H1 (cell line): ENCODE measurements around the gene PPP2R2C. TPM values are rescaled to one million over a fixed set of nuclear protein-coding genes. Genes with fewer than 3 reads are reported as not detected.

Experiments used
- CTCF ChIA-PET: fragments of 300-600 bp; sonication (Branson Sonifier 250); formaldehyde crosslinking; loops from one replicate; lab custom pipeline; 2021; ENCODE audit not compliant: partially characterized antibody; lab: Charles Lee
- POLR2A ChIA-PET: fragments of 300-600 bp; sonication (Branson Sonifier 250); formaldehyde crosslinking; loops from one replicate; lab custom pipeline; 2021; ENCODE audit warnings: inconsistent platforms; ENCODE audit not compliant: partially characterized antibody; lab: Charles Lee
- DNase-seq, 2 experiments: peaks; one replicate each; pipeline versions ENCODE4 v3.0.0 to v3.0.0-alpha.2; 2010 to 2022; ENCODE audit warnings: low spot score in 2 of 2, low read depth in 1 of 2, mixed read lengths in 1 of 2
- FAIRE-seq: peaks from 2 replicates; lab custom pipeline; 2011; peaks lifted over from hg19 to GRCh38; lab: Jason Lieb, UNC
- H2AFZ ChIP-seq: 2 replicates; pipeline ENCODE4 v1.8.1; 2012; ENCODE audit warnings: low read length, inconsistent platforms
- H2AK5ac ChIP-seq: 2 replicates; pipeline ENCODE4 v1.6.1; 2013; ENCODE audit warnings: low read depth, low read length
- H2BK120ac ChIP-seq: replicated peaks from 2 replicates; pipeline ENCODE3; 2013; ENCODE audit warnings: low read depth, low read length, inconsistent platforms
- H2BK12ac ChIP-seq: 2 replicates; pipeline ENCODE4 v1.6.1; 2013; ENCODE audit warnings: low read depth, low read length
- H2BK15ac ChIP-seq: 2 replicates; pipeline ENCODE4 v1.6.1; 2013; ENCODE audit warnings: low read length
- H2BK20ac ChIP-seq: 2 replicates; pipeline ENCODE4 v1.6.1; 2013; ENCODE audit warnings: low read length
- H2BK5ac ChIP-seq: 2 replicates; pipeline ENCODE4 v1.6.1; 2013; ENCODE audit warnings: low read depth, low read length
- H3K14ac ChIP-seq: 2 replicates; pipeline ENCODE4 v1.6.1; 2013; ENCODE audit warnings: inconsistent platforms; ENCODE audit not compliant: insufficient read length
- H3K18ac ChIP-seq: 2 replicates; pipeline ENCODE4 v1.6.1; 2013; ENCODE audit warnings: low read length; ENCODE audit errors: extremely low read depth
- H3K23ac ChIP-seq: 2 replicates; pipeline ENCODE4 v1.6.1; 2013; ENCODE audit warnings: inconsistent platforms; ENCODE audit not compliant: insufficient read length
- H3K23me2 ChIP-seq: 2 replicates; pipeline ENCODE4 v1.6.1; 2013; ENCODE audit warnings: low read depth, low read length
- H3K27ac ChIP-seq: 2 replicates; pipeline ENCODE4 v1.6.1; 2011; ENCODE audit warnings: low read depth, low read length, inconsistent platforms
- H3K27me3 ChIP-seq, 4 experiments: replicated peaks in 1 of 4; 1 replicate in 1 of 4; 2 replicates in 3 of 4; pipeline versions ENCODE4 v1.6.1 to v1.8.1; 2011 to 2013; ENCODE audit warnings: low read length in 3 of 4, mild to moderate bottlenecking in 3 of 4, inconsistent platforms in 2 of 4, mixed read lengths in 2 of 4, moderate library complexity in 1 of 4; ENCODE audit not compliant: control insufficient read depth in 3 of 4, insufficient read depth in 3 of 4; ENCODE audit errors: extremely low read depth in 1 of 4
- H3K36me3 ChIP-seq, 4 experiments: 2 replicates each; pipeline versions ENCODE4 v1.6.1 to v1.8.1; 2011 to 2013; ENCODE audit warnings: mild to moderate bottlenecking in 4 of 4, low read length in 3 of 4, moderate library complexity in 2 of 4, control low read depth in 1 of 4, inconsistent platforms in 1 of 4; ENCODE audit not compliant: insufficient read depth in 4 of 4, control insufficient read depth in 2 of 4
- H3K4ac ChIP-seq: replicated peaks from 2 replicates; pipeline ENCODE3; 2013; ENCODE audit warnings: low read length, low read depth, mixed read lengths, inconsistent platforms; ENCODE audit not compliant: insufficient read length
- H3K4me1 ChIP-seq, 4 experiments: replicated peaks in 1 of 4; 1 replicate in 1 of 4; 2 replicates in 3 of 4; pipeline versions ENCODE4 v1.6.1 to v1.8.1; 2011 to 2013; ENCODE audit warnings: low read length in 3 of 4, inconsistent platforms in 2 of 4, mixed read lengths in 1 of 4; ENCODE audit not compliant: insufficient read depth in 4 of 4, control insufficient read depth in 3 of 4
- H3K4me2 ChIP-seq, 2 experiments: 2 replicates each; pipeline versions ENCODE4 v1.6.1 to v1.8.1; 2011 to 2013; ENCODE audit warnings: low read depth in 2 of 2, low read length in 2 of 2, control low read depth in 1 of 2, inconsistent platforms in 1 of 2, mild to moderate bottlenecking in 1 of 2; ENCODE audit not compliant: insufficient read depth in 1 of 2
- H3K4me3 ChIP-seq, 4 experiments: fragments of 200-600, 300-600 bp in 1 of 4; sonication (generic), shearing (Covaris generic), sonication (Bioruptor Twin) in 1 of 4; 2 replicates each; pipeline versions ENCODE4 v1.5.1 to v1.8.1; 2011 to 2016; ENCODE audit warnings: low read length in 4 of 4, low read depth in 3 of 4, control low read depth in 2 of 4, inconsistent platforms in 2 of 4, mild to moderate bottlenecking in 2 of 4, mixed read lengths in 1 of 4, moderate library complexity in 1 of 4; ENCODE audit not compliant: insufficient read depth in 2 of 4; ENCODE audit errors: extremely low read depth in 1 of 4
- H3K56ac ChIP-seq: replicated peaks from 2 replicates; pipeline ENCODE3; 2013; ENCODE audit warnings: low read depth, mild to moderate bottlenecking, mixed read lengths, low read length, inconsistent platforms; ENCODE audit not compliant: insufficient read length
- H3K79me1 ChIP-seq: 2 replicates; pipeline ENCODE4 v1.6.1; 2013; ENCODE audit warnings: low read depth, low read length, control low read depth
- H3K79me2 ChIP-seq, 2 experiments: 2 replicates each; pipeline versions ENCODE4 v1.6.1 to v1.8.1; 2012 to 2013; ENCODE audit warnings: low read length in 2 of 2, mild to moderate bottlenecking in 2 of 2, inconsistent platforms in 1 of 2; ENCODE audit not compliant: insufficient read depth in 2 of 2, control insufficient read depth in 1 of 2
- H3K9ac ChIP-seq, 4 experiments: replicated peaks in 1 of 4; 1 replicate in 1 of 4; 2 replicates in 3 of 4; pipeline versions ENCODE4 v1.6.1 to v1.8.1; 2011 to 2013; ENCODE audit warnings: low read depth in 3 of 4, low read length in 3 of 4, control low read depth in 2 of 4, mild to moderate bottlenecking in 2 of 4, moderate library complexity in 2 of 4, inconsistent platforms in 1 of 4; ENCODE audit errors: extremely low read depth in 1 of 4
- H3K9me3 ChIP-seq, 2 experiments: 2 replicates each; pipeline versions ENCODE4 v1.6.1 to v1.8.1; 2012 to 2013; ENCODE audit warnings: mild to moderate bottlenecking in 2 of 2, moderate library complexity in 2 of 2, control low read depth in 1 of 2, inconsistent platforms in 1 of 2, low read depth in 1 of 2, low read length in 1 of 2, mixed read lengths in 1 of 2; ENCODE audit not compliant: insufficient read depth in 2 of 2
- H4K20me1 ChIP-seq, 2 experiments: replicated peaks in 1 of 2; 2 replicates each; pipeline versions ENCODE3 to v1.8.1; 2011 to 2013; ENCODE audit warnings: inconsistent platforms in 2 of 2, low read length in 2 of 2, mild to moderate bottlenecking in 1 of 2; ENCODE audit not compliant: insufficient read depth in 2 of 2, control insufficient read depth in 1 of 2
- H4K5ac ChIP-seq: 2 replicates; pipeline ENCODE4 v1.6.1; 2013; ENCODE audit warnings: low read length, low read depth, mixed read lengths, inconsistent platforms; ENCODE audit not compliant: insufficient read length
- H4K8ac ChIP-seq: 2 replicates; pipeline ENCODE4 v1.8.0; 2013; ENCODE audit warnings: mild to moderate bottlenecking, moderate library complexity, low read length, inconsistent platforms; ENCODE audit not compliant: insufficient read depth; ENCODE audit errors: extremely low read depth
- H4K91ac ChIP-seq: replicated peaks from 2 replicates; pipeline ENCODE3; 2013; ENCODE audit warnings: low read length, mixed read lengths, inconsistent platforms; ENCODE audit not compliant: insufficient read length
- CREB1 ChIP-seq: IDR thresholded peaks from 2 replicates; pipeline ENCODE4 v1.6.1; 2012; ENCODE audit warnings: inconsistent platforms
- EGR1 ChIP-seq: IDR thresholded peaks from 2 replicates; pipeline ENCODE4 v1.6.1; 2011; ENCODE audit warnings: low read depth, low read length, borderline replicate concordance
- GTF2F1 ChIP-seq: IDR thresholded peaks from 2 replicates; pipeline ENCODE4 v1.6.1; 2012; ENCODE audit warnings: low read depth, low read length, improper control_type of control experiment, borderline replicate concordance
- HDAC6 ChIP-seq: IDR thresholded peaks from one replicate; pipeline ENCODE4 v1.7.1; 2012; ENCODE audit warnings: low read depth, mild to moderate bottlenecking, inconsistent platforms, low read length, moderate library complexity
- JUN ChIP-seq: IDR thresholded peaks from 2 replicates; pipeline ENCODE4 v1.6.1; 2011; ENCODE audit warnings: low read depth, mild to moderate bottlenecking, improper control_type of control experiment, low read length
- KDM4A ChIP-seq: IDR thresholded peaks from one replicate; pipeline ENCODE4 v1.7.1; 2012; ENCODE audit warnings: low read depth, mild to moderate bottlenecking, moderate library complexity, low read length, inconsistent platforms; ENCODE audit not compliant: severe bottlenecking
- NRF1 ChIP-seq: IDR thresholded peaks from 2 replicates; pipeline ENCODE4 v1.6.1; 2011; ENCODE audit warnings: mild to moderate bottlenecking, low read depth, low read length, improper control_type of control experiment
- RNF2 ChIP-seq: fragments of 200-900, 300-1000 bp; sonication (generic); IDR thresholded peaks from 2 replicates; pipeline ENCODE4 v1.7.1; 2016; ENCODE audit warnings: borderline replicate concordance, low read depth, mild to moderate bottlenecking, antibody characterized with exemption, low read length; ENCODE audit not compliant: poor library complexity, severe bottlenecking; ENCODE audit errors: missing control alignments
- SP2 ChIP-seq: IDR thresholded peaks from 2 replicates; pipeline ENCODE4 v1.6.1; 2012; ENCODE audit warnings: mild to moderate bottlenecking, low read length, inconsistent platforms
- TAF7 ChIP-seq: optimal IDR thresholded peaks from 2 replicates; pipeline ENCODE3; 2011; ENCODE audit warnings: low read depth, mild to moderate bottlenecking, inconsistent platforms, low read length, moderate library complexity, borderline replicate concordance
- TBP ChIP-seq: IDR thresholded peaks from 2 replicates; pipeline ENCODE4 v1.6.1; 2011; ENCODE audit warnings: low read depth, low read length, improper control_type of control experiment
- WGBS, 2 experiments: shearing (Covaris generic) in 1 of 2; methylation state at CpG; one replicate each; pipeline versions ENCODE4 v1.1.6 to v1.1.7; 2013 to 2015; ENCODE audit warnings: low lambda C conversion rate in 2 of 2, mixed read lengths in 2 of 2, inconsistent platforms in 1 of 2, low coverage in 1 of 2, missing lambda C conversion rate in 1 of 2; ENCODE audit not compliant: insufficient replicate concordance in 2 of 2, insufficient coverage in 1 of 2, insufficient read length in 1 of 2; ENCODE audit errors: extremely low coverage in 1 of 2, missing lambda C conversion rate in 1 of 2; 5-methylcytosine and 5-hydroxymethylcytosine counted together
- polyA plus RNA-seq, 7 experiments: library from polyadenylated mRNA; depleted of rRNA in 3 of 7; stranded (reverse) in 5 of 7; unstranded in 2 of 7; fragments of >200 nt in 5 of 7; fragments of 200-250 nt in 2 of 7; gene quantifications; 1 replicate in 5 of 7; 2 replicates in 1 of 7; 4 replicates in 1 of 7; pipeline versions ENCODE4 v1.2.1 to v1.2.3, GENCODE V29; 2011 to 2013; ENCODE audit warnings: missing spikeins in 2 of 7, mixed read lengths in 2 of 7
- total RNA-seq: library from RNA; stranded (reverse); fragmentation: NEBNext Ultra II Directional; extraction: Animal tissue kit (Norgen Biotek cat#: 25700); gene quantifications from 2 replicates; pipeline ENCODE4 v1.2.1, GENCODE V29; 2021
- TF ChIP-seq, protein P1 (sequence below): IDR thresholded peaks from 2 replicates; pipeline ENCODE4 v1.6.1; 2011; ENCODE audit warnings: low read length, improper control_type of control experiment

Gene PPP2R2C
- total and polyA plus RNA-seq, 2 of the 8 experiments (the other 6 are each of a cell fraction or from before 2014, with no cell fraction given): 6.4 TPM

DNA sequence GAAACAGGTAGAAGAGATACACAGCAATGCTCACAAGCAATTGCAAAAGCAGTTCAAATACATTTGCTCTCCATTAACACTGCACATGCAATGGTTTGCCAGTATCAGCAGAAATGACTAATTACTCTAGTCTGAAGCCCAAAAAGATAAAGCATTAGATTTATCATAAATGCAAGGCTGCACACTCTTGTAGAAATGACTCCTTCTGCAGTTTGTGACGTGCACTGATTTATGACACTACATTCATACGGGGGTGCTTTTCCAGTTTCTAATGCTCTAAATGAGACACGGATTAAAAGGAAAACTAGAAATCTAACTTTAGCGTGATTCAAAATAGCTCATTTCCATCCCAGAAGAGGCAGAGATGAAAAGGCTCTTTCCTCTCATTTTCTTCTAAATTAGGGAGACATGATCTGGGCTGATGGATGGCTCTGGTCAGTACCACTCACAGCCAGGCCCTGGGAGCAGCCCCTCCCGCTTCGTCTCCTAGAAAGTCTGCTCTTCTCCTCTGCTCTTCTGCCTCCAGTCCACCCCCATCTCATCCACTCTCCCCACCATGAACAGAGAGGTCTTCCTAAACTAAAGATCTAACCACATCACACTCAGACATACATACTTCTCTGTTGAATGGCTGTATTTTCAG lies 33.2 kb downstream of the PPP2R2C start:
- WGBS, 2 experiments: 95% methylated on average over 6 of the region's 6 CpGs; no CpG with 5 or more reads in 1 of the 2 experiments
- no peak overlapping the region for H2BK120ac ChIP-seq
- FAIRE-seq: no peak
- no peak overlapping the region for H4K91ac ChIP-seq
- no peak overlapping the region for H3K56ac ChIP-seq
- H3K23me2 ChIP-seq: no peaks in the 10 kb centered on the region; the same call in 1 of the 2 replicates
- no peak overlapping the region for H4K5ac ChIP-seq
- no peak overlapping the region for H3K9ac ChIP-seq
- no peak overlapping the region for H3K4me3 ChIP-seq
- CTCF ChIA-PET: interaction anchor here (1.7 to 3.8 kb wide), 2 partner anchors 12 to 107 kb away, joined by 4 to 12 read pairs; no protein-coding TSS in a partner anchor
- H3K4ac ChIP-seq: no peak overlapping the region
- no peak overlapping the region for H2AK5ac ChIP-seq
- H4K20me1 ChIP-seq: no peaks in the 10 kb centered on the region
- H3K79me2 ChIP-seq: no peaks in the 10 kb centered on the region
- no peak overlapping the region for H2BK20ac ChIP-seq
- no peak overlapping the region for H3K23ac ChIP-seq
- H3K4me1 ChIP-seq: no peaks in the 10 kb centered on the region; a peak in 1 of 7 replicates
- H3K18ac ChIP-seq: no peak overlapping the region
- DNase-seq: no peak
- H3K4me2 ChIP-seq: no peak overlapping the region
- H3K27ac ChIP-seq: no peak overlapping the region
- no peak overlapping the region for H3K14ac ChIP-seq
- peaks cover 0 to 3% (median 1%) of the 10 kb centered on the region in 4 experiments; a peak in 2 of 7 replicates for H3K27me3 ChIP-seq
- no peaks in the 10 kb centered on the region for H3K36me3 ChIP-seq
- H2AFZ ChIP-seq: no peak overlapping the region
- H2BK5ac ChIP-seq: no peak overlapping the region
- H4K8ac ChIP-seq: no peak overlapping the region
- POLR2A ChIA-PET: no interaction called here
- H2BK15ac ChIP-seq: no peak overlapping the region
- H3K79me1 ChIP-seq: no peaks in the 10 kb centered on the region
- H2BK12ac ChIP-seq: no peak overlapping the region
- H3K9me3 ChIP-seq: peaks cover 7 to 9% of the 10 kb centered on the region in 2 experiments
- no peak for TF ChIP-seq KDM4A
- no peak for TF ChIP-seq SP2
- no peak for TF ChIP-seq EGR1
- no peak for TF ChIP-seq JUN
- TF ChIP-seq, protein P1, sequence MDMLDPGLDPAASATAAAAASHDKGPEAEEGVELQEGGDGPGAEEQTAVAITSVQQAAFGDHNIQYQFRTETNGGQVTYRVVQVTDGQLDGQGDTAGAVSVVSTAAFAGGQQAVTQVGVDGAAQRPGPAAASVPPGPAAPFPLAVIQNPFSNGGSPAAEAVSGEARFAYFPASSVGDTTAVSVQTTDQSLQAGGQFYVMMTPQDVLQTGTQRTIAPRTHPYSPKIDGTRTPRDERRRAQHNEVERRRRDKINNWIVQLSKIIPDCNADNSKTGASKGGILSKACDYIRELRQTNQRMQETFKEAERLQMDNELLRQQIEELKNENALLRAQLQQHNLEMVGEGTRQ: no peak
- TF ChIP-seq RNF2: no peak
- TF ChIP-seq CREB1: no peak
- TF ChIP-seq TBP: no peak
- no peak for TF ChIP-seq GTF2F1
- TF ChIP-seq NRF1: no peak
- no peak for TF ChIP-seq HDAC6
- no peak for TF ChIP-seq TAF7
